Measurements from ENCODE around the gene NFE2L3. TPM values are rescaled to one million over a fixed set of nuclear protein-coding genes. Genes with fewer than 3 reads are reported as not detected.

The NFE2L3 gene
- total RNA-seq, 1 experiment from 2014 or later: 108 TPM

DNA sequence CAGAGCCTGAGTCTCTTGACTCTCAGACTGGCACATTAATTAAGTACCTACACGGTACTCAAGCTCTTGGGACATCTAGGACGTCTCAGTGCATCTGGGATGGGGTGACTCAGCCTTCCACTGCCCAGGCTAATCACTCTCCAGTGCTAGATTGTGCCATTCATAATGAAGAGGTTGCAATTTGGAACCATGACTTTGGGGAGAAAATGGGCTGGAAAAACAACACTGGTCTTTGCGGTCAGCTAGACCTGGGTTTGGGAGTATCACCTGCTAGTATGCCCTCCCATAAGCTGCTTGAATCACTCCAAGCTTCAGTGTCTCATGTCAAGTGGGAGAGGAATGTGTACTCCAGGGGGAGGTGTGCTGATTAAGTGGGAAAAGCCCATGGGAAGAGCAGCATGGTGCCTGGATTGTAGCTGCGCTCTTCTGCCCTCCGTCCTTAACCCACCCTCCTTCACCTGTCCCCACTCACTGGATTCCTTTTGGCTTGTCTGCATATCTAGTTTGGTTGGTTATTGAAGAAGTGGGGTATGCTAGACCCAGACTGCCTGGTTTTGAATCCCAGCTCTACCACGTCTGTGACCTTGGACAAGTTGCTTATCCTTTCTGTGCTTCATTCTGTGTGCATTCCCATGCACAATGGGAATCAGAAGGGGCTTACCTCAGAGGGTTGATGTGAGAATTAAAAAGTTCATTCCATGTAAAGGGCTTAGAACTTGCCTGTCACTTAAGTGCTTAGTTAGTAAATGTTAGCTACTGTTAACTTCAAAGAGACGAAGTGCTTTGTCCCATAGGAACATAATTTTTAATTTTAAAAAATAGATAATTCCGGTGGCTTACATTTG lies 3.8 kb downstream of the NFE2L3 start:
- peak overlapping the region; percentile 98 for H3K4me3 Mint-ChIP-seq (ENCODE audit: low read depth, unreplicated experiment)
- TF ChIP-seq, protein P1, sequence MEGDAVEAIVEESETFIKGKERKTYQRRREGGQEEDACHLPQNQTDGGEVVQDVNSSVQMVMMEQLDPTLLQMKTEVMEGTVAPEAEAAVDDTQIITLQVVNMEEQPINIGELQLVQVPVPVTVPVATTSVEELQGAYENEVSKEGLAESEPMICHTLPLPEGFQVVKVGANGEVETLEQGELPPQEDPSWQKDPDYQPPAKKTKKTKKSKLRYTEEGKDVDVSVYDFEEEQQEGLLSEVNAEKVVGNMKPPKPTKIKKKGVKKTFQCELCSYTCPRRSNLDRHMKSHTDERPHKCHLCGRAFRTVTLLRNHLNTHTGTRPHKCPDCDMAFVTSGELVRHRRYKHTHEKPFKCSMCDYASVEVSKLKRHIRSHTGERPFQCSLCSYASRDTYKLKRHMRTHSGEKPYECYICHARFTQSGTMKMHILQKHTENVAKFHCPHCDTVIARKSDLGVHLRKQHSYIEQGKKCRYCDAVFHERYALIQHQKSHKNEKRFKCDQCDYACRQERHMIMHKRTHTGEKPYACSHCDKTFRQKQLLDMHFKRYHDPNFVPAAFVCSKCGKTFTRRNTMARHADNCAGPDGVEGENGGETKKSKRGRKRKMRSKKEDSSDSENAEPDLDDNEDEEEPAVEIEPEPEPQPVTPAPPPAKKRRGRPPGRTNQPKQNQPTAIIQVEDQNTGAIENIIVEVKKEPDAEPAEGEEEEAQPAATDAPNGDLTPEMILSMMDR (IDR thresholded peaks at IDR 0.05; ENCODE audit: unreplicated experiment): no peak
- no peaks in the 10 kb centered on the region for H3K27me3 Mint-ChIP-seq (ENCODE audit: unreplicated experiment)
- DNase-seq: peak; percentile 56
- no peaks in the 10 kb centered on the region for H3K9me3 Mint-ChIP-seq (ENCODE audit: low read depth, unreplicated experiment)
- BruUV-seq (replicated peaks): no TSS peak
- CTCF ChIA-PET: interaction anchor here (1.0 to 3.3 kb wide), 7 partner anchors 11 to 262 kb away, joined by 3 to 18 read pairs (median 6); no protein-coding TSS in a partner anchor
- intact Hi-C loops (cut with micrococcal nuclease; ENCODE audit: unreplicated experiment): loop anchor here (5.0 to 10.0 kb wide), 3 partner anchors 42 to 201 kb away; no protein-coding TSS in a partner anchor
- H3K27ac Mint-ChIP-seq (ENCODE audit: unreplicated experiment): peak overlapping the region; percentile 84
- H3K36me3 Mint-ChIP-seq (ENCODE audit: insufficient read depth, unreplicated experiment): peaks cover 54% of the 10 kb centered on the region
- H3K4me1 Mint-ChIP-seq (ENCODE audit: low read depth, unreplicated experiment): peaks cover 82% of the 10 kb centered on the region

- Mint-ChIP-seq H3K27ac (ENCODE audit: unreplicated experiment) (peak overlapping the region; percentile 84), H3K4me1 (ENCODE audit: low read depth, unreplicated experiment) (peaks cover 81% of the 10 kb centered on the region), H3K9me3 (ENCODE audit: low read depth, unreplicated experiment) (no peaks in the 10 kb centered on the region), H3K27me3 (ENCODE audit: unreplicated experiment) (no peaks in the 10 kb centered on the region), H3K4me3 (ENCODE audit: low read depth, unreplicated experiment) (peak overlapping the region; percentile 98), H3K36me3 (ENCODE audit: insufficient read depth, unreplicated experiment) (peaks cover 52% of the 10 kb centered on the region)
- CTCF ChIA-PET: interaction anchor here (0.6 to 3.3 kb wide), 7 partner anchors 10 to 263 kb away, joined by 3 to 18 read pairs (median 6); no protein-coding TSS in a partner anchor
- DNase-seq: peak; percentile 77
- intact Hi-C loops (cut with micrococcal nuclease; ENCODE audit: unreplicated experiment): loop anchor here (5.0 to 10.0 kb wide), 3 partner anchors 41 to 202 kb away; no protein-coding TSS in a partner anchor
- TF ChIP-seq, protein P1 (IDR thresholded peaks at IDR 0.05; ENCODE audit: unreplicated experiment): no peak
- BruUV-seq (replicated peaks): no TSS peak
Observed at GRCh38 chr7:26156451-26157420, 4.7 kb downstream of the NFE2L3 start.

- CTCF ChIA-PET: interaction anchor here (0.7 to 3.3 kb wide), 3 partner anchors 9 to 94 kb away, joined by 3 to 18 read pairs (median 6); no protein-coding TSS in a partner anchor
- no peaks in the 10 kb centered on the region for H3K27me3 Mint-ChIP-seq (ENCODE audit: unreplicated experiment)
- peaks cover 50% of the 10 kb centered on the region for H3K36me3 Mint-ChIP-seq (ENCODE audit: insufficient read depth, unreplicated experiment)
- intact Hi-C loops (cut with micrococcal nuclease; ENCODE audit: unreplicated experiment): loop anchor here (5.0 to 10.0 kb wide), 3 partner anchors 40 to 203 kb away; no protein-coding TSS in a partner anchor
- H3K9me3 Mint-ChIP-seq (ENCODE audit: low read depth, unreplicated experiment): no peaks in the 10 kb centered on the region
- no TSS peak for BruUV-seq (replicated peaks)
- peaks cover 88% of the 10 kb centered on the region for H3K4me1 Mint-ChIP-seq (ENCODE audit: low read depth, unreplicated experiment)
- DNase-seq: no peak
- TF ChIP-seq, protein P1 (IDR thresholded peaks at IDR 0.05; ENCODE audit: unreplicated experiment): no peak
- H3K4me3 Mint-ChIP-seq (ENCODE audit: low read depth, unreplicated experiment): peak overlapping the region; percentile 13
- peak overlapping the region; percentile 84 for H3K27ac Mint-ChIP-seq (ENCODE audit: unreplicated experiment)
Observed at GRCh38 chr7:26157520-26158105, 5.6 kb downstream of the NFE2L3 start.

DNA sequence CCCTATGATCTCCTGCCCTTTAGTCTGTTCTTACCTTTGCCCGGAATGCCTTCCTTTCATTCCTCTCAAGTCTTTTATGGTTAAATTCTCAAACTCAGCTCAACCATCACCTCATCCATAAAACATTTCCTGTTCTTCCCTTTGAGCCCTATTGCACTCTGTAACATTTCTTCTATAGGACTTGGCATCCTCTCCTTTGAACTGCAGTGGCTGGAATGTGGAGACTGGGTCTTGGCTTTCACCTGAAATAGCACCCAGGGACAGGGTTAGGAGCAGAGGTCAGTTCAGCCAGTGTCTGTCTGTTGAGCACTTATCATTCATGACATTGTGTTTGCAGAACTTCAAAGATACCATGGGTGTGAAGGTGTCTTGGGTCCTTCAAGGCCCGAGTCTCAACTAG lies 7.2 kb downstream of the NFE2L3 start:
- Mint-ChIP-seq H3K36me3 (ENCODE audit: insufficient read depth, unreplicated experiment) (peaks cover 34% of the 10 kb centered on the region), H3K27me3 (ENCODE audit: unreplicated experiment) (no peaks in the 10 kb centered on the region), H3K4me3 (ENCODE audit: low read depth, unreplicated experiment) (peak overlapping the region; percentile 13), H3K9me3 (ENCODE audit: low read depth, unreplicated experiment) (no peaks in the 10 kb centered on the region), H3K4me1 (ENCODE audit: low read depth, unreplicated experiment) (peaks cover 80% of the 10 kb centered on the region), H3K27ac (ENCODE audit: unreplicated experiment) (peak overlapping the region; percentile 50)
- DNase-seq: no peak
- TF ChIP-seq, protein P1 (IDR thresholded peaks at IDR 0.05; ENCODE audit: unreplicated experiment): no peak
- CTCF ChIA-PET: no interaction called here
- no TSS peak for BruUV-seq (replicated peaks)
- intact Hi-C loops (cut with micrococcal nuclease; ENCODE audit: unreplicated experiment): loop anchor here (5.0 to 10.0 kb wide), 3 partner anchors 38 to 204 kb away; no protein-coding TSS in a partner anchor

Measured in Calu3 (cell line).